CD4-positive, alpha-beta T cell treated with Interleukin-6 for 4 hours (primary cell): ENCODE measurements around the gene B3GALNT1.

Experiments used
- DNase-seq: peaks from one replicate; pipeline ENCODE4 v3.0.0-alpha.2; 2020; ENCODE audit warnings: mixed read lengths

Gene B3GALNT1

GRCh38 chr3:161104561-161105551, at the start of gene B3GALNT1:
B3GALNT1 (minus strand) TSS chr3:161105349; CDS start chr3:161086754, 18,595 bp downstream.
- peak; percentile 22 for DNase-seq

DNA sequence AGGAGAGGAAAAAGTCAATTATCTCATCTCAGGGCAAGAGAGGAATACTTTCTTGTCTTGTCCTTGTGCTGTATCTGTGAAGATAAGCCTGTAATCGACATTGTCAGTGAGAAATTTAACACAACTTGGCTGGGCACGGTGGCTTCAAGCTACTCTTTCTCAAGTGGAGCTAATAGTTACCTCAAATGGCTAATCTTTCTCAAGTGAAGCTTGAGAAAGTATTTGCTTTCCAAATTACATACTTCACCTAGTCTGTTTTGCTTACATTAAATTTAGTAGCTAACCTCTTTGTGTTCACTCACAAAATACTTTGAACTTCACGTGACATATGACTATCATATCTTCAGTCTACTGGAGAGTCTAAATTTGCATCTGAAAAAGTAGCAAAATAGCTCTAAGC, 48.3 kb upstream of the B3GALNT1 start:
- DNase-seq: no peak

DNA sequence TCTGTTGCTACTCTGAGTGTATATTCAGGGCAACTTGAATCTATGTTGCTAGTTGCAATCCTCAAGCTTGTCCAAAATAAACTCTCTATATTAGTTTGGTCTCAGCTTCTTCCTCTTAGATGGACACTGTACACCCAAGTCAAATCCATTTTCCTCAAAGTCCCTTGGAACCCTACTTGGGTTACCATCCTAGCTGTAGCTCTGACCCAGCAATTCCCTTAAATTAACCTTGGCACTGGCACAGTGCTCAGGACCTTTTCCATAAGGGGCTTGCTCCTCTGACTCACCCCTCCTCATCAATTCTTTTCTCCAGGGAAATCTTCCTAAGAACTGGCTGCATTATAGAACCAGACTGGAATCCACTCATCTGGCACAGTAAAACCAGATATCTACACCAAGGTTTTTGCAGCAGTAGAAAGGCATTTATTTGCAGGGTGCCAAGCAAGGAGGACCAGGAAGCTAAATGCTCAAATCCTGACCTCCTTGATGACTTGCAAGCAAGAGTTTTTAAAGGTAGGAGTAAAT, 44.9 kb upstream of the B3GALNT1 start:
- no peak for DNase-seq

DNA sequence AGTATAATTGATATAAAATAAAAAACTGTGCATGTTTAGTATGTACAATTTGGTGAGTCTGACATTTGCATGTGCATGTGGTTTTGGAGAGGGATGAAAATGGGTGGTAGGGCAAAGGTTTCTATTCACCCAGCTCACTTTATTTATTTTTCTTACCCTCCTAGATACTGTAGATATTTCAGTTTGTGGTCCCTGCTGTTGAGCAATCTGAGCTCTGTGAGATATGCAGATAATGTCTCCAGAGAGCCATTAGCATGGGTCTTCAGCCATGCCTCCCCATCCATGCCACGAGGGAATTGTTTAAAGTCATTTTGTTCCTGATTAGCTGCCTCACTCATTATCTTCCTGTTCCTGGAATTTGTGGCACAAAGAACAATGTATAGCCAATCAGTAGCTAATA, 44.4 kb upstream of the B3GALNT1 start:
- DNase-seq: no peak

- no peak for DNase-seq
Measured at GRCh38 chr3:161148832-161149475, 43.8 kb upstream of the B3GALNT1 start.

GRCh38 chr3:161142486-161142885, 37.3 kb upstream of the B3GALNT1 start:
- no peak for DNase-seq

GRCh38 chr3:161139686-161140085, 34.5 kb upstream of the B3GALNT1 start:
- no peak for DNase-seq

DNA sequence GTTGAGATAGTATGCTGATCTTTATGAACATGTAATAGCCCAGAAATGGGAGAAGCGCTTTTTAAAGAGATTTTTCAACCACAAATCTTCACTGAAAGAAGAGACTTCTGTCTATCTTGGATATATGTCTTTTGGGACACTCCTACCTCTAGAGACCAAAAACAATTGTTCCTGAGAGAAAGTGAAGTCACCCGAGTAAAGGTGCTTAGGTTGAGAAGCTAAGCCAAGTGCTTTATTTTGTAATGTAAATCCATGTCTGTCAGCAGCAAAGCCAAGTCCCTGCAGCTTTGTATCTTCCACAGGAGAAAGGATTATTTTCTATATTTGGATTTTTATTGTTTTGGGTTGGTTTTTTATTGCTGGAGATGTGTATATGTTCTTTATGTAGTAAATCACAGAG, 32.1 kb upstream of the B3GALNT1 start:
- DNase-seq: no peak

DNA sequence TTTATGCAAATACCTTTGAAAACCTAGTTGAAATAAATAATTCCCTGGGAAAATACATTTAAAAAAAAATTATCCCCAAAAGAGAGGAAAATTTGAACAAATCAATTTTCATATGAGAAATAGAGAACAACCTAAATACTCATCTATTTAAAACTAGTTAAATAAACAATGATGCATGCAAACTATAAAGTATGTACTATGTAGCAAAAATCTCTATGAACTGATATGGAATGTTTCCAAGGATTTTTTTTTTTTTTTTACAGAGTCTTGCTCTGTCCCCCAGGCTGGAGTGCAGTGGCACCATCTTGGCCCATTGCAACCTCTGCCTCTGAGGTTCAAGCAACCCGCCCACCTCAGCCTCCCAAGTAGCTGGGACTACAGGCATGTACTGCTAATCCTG, 27.2 kb upstream of the B3GALNT1 start:
- DNase-seq: no peak

GRCh38 chr3:161126495-161126894, 21.3 kb upstream of the B3GALNT1 start:
- DNase-seq: no peak

DNA sequence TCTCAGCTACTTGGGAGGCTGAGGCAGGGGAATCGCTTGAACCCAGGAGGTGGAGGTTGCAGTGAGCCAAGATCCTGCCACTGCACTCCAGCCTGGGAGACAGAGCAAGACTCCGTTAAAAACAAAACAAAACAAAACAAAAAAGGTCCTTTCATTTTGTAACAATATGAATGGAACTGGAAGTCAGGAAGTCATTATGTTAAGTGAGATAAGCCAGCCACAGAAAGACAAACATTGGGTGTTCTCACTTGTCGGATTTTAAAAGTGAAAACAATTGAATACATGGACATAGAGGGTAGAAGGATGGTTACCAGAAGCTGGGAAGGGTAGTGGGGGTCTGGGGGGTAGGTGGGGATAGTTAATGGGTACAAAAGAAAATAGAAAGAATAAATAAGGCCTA, 12.5 kb upstream of the B3GALNT1 start:
- no peak for DNase-seq

GRCh38 chr3:161108840-161109239, 3.7 kb upstream of the B3GALNT1 start:
- DNase-seq: no peak

- no peak for DNase-seq
Measured at GRCh38 chr3:161107311-161107710, 2.2 kb upstream of the B3GALNT1 start.

- DNase-seq: no peak
Measured at GRCh38 chr3:161103776-161104385, 1.3 kb downstream of the B3GALNT1 start.

- DNase-seq: no peak
Measured at GRCh38 chr3:161101609-161102008, 3.5 kb downstream of the B3GALNT1 start.

GRCh38 chr3:161100994-161101393, 4.2 kb downstream of the B3GALNT1 start:
- DNase-seq: no peak

- peak; percentile 39 for DNase-seq
Measured at GRCh38 chr3:161096771-161097367, 8.3 kb downstream of the B3GALNT1 start.

- no peak for DNase-seq
Measured at GRCh38 chr3:161093895-161094294, 11.3 kb downstream of the B3GALNT1 start.

DNA sequence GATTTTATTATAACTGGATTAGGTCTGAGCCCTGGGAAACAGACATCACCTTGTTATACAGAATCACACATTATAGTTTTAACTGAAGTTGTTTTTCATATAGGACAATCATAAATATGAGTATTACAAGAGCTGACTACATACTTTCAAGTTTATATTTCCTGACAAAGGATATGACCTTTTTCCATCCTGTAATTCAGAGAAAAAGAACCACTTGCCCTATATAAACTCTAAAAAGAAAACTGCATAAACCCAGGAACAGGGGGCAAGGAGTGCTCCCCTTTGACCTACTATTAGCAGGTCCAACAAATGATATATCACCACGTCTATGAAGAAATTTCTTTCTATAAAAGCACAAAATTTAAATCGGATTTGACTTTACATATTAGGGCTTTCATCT, 20.9 kb downstream of the B3GALNT1 start:
- no peak for DNase-seq

DNA sequence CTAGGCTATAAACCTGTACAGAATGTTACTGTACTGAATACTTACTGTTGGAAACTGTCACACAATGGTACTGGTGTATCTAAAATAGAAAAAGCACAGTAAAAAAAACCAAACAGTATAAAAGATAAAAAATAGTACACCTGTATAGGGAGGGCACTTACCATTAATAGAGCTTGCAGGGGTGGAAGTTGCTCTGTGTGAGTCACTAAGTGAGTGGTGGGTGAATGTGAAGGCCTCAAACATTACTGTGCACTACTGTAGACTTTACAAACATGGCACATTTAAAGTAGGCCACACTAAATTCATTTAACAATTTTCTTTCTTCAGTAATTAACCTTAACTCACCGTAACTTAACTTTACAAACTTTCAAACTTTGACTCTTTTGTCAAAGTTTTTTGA, 22.0 kb downstream of the B3GALNT1 start:
- DNase-seq: no peak

DNA sequence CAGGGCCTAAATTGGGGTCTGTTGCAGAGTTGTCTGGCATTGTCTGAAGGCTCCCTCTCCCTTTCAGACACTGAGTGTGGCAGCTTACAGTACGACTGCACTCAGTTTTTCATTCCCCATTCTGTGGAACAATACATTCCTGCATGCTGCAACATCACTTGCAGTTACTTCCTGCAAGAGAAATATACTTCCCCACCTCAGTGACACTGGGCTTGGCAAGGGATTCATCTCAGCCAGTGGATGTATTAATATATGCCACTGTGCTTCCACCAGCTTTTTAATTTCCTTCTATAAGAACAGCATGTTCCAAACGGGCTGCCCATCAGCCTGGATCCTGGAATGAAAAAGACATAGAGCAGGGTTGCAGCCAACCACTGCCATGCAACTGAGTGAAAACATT, 23.1 kb downstream of the B3GALNT1 start:
- no peak for DNase-seq

- DNase-seq: no peak
Measured at GRCh38 chr3:161081633-161082032, 23.5 kb downstream of the B3GALNT1 start.

DNA sequence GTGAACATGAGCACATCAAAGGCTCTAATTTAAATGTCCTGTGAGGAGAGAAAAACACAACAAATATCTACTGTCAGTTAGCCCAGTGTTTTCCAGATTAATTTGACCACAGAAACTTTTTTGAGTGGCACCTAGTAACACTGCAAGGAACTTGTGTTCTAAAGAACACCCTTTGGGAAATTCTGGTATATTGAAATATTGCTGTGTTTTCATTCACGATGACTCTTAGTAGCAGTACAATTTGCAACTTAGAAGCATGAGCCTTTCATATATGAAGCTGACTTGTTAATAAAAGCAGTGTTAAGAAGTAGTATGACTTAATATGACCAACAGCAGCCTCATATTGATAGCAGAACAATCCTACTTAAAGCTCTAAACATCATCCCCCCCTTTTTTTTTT, 32.0 kb downstream of the B3GALNT1 start:
- no peak for DNase-seq
